ENCODE data around the gene BTG3. TPM values are rescaled to one million over a fixed set of nuclear protein-coding genes. Genes with fewer than 3 reads are reported as not detected.

BTG3 gene
- total and polyA plus RNA-seq, 7 donors = 1.7 to 6.4 (median 1.9) TPM

DNA sequence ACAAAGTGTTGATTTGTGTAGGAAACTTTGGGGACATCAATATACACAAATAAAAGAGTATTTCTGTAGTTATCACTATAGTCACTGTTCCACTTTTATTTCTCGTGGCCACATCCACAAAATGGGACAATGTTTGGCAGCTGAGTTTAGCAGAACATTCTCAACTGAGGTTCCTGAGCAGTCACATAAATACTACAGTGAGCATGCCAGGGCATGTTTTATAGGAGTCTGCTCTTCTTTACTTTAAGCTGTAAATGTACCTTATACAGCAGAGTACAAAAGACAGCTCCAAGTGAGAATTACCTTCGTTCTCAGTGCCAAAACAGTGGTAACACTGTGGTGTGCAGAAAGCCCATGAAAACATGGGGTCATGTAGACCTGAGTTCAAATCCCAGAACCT is 5.0 kb downstream of the BTG3 start:
- peaks cover 0 to 24% (median 9%) of the 10 kb centered on the region in 3 donors for H3K27me3 ChIP-seq (ENCODE audit: insufficient read depth in 3 of 3, low read length in 2 of 3)
- H3K36me3 ChIP-seq (ENCODE audit: insufficient read depth in 1 of 2, low read depth in 1 of 2) = peaks cover 0 to 6% of the 10 kb centered on the region in 2 donors
- 90 to 95% (median 94%) methylated on average over 2 of the region's 2 CpGs for WGBS, 3 donors
- ATAC-seq (no peak), DNase-seq (no peak)
- H3K4me1 ChIP-seq = no peaks in the 10 kb centered on the region
- intact Hi-C loops (cut with DNase I) = no loop called here
- no peak overlapping the region for H3K4me3 ChIP-seq
- no peak overlapping the region for H3K27ac ChIP-seq
- TF ChIP-seq, protein P1, sequence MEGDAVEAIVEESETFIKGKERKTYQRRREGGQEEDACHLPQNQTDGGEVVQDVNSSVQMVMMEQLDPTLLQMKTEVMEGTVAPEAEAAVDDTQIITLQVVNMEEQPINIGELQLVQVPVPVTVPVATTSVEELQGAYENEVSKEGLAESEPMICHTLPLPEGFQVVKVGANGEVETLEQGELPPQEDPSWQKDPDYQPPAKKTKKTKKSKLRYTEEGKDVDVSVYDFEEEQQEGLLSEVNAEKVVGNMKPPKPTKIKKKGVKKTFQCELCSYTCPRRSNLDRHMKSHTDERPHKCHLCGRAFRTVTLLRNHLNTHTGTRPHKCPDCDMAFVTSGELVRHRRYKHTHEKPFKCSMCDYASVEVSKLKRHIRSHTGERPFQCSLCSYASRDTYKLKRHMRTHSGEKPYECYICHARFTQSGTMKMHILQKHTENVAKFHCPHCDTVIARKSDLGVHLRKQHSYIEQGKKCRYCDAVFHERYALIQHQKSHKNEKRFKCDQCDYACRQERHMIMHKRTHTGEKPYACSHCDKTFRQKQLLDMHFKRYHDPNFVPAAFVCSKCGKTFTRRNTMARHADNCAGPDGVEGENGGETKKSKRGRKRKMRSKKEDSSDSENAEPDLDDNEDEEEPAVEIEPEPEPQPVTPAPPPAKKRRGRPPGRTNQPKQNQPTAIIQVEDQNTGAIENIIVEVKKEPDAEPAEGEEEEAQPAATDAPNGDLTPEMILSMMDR (IDR thresholded peaks at IDR 0.05) = no peak
- H3K9me3 ChIP-seq = no peaks in the 10 kb centered on the region

DNA sequence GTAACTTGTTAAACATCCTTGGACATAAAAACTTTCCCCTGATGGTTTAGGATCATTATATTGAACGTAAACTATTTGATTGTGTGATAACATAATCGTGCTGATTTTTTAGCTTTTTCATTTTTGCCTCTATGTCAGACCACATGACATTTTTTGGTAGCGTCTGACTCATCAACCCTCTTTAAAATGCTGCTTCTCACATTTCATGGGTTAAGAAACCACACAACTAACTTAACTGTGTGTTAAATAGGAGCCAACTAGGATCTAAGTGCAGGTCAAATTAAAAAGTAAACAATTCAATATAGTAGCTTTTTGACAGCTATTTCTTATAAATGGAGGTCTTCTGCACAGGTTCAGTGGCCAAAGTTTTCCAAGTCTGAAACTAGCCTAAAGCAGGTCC is 9.8 kb downstream of the BTG3 start:
- Histone ChIP-seq H3K4me3 (no peak overlapping the region), H3K27ac (no peak overlapping the region), H3K4me1 (no peaks in the 10 kb centered on the region), H3K36me3 (ENCODE audit: insufficient read depth in 1 of 2, low read depth in 1 of 2) (peaks cover 0 to 12% of the 10 kb centered on the region in 2 donors), H3K9me3 (no peaks in the 10 kb centered on the region), H3K27me3 (ENCODE audit: insufficient read depth in 3 of 3, low read length in 2 of 3) (no peaks in the 10 kb centered on the region)
- intact Hi-C loops (cut with DNase I) = no loop called here
- TF ChIP-seq, protein P1 (IDR thresholded peaks at IDR 0.05) = no peak
- 78 to 84% (median 81%) methylated on average over 3 of the region's 3 CpGs for WGBS, 3 donors
- ATAC-seq (no peak), DNase-seq (no peak)

DNA sequence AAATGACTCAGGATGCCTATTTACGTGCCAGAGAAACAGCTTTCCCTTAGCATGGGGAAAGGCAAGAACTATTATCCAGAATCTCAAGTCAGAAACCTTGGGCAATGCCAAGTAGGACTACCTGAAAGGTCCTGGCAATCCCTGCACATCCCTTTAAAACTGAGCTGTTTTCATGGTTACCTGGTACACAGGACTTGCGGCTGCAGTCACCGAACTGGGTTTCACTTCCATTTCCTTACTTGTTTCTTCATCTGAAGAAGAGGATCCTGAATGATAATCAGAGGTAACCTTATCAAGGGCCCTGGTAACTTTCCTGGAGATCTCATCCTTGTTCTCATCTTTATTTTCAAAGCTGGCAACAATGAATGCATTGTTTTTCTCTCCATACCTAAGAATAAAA is 14.3 kb downstream of the BTG3 start:
- no peaks in the 10 kb centered on the region for H3K4me1 ChIP-seq
- no peak overlapping the region for H3K27ac ChIP-seq
- peaks cover 0 to 17% of the 10 kb centered on the region in 2 donors for H3K36me3 ChIP-seq (ENCODE audit: insufficient read depth in 1 of 2, low read depth in 1 of 2)
- intact Hi-C loops (cut with DNase I) = no loop called here
- TF ChIP-seq, protein P1 (IDR thresholded peaks at IDR 0.05) = no peak
- 87 to 96% (median 90%) methylated on average over 3 of the region's 3 CpGs for WGBS, 3 donors
- DNase-seq (no peak), ATAC-seq (no peak)
- no peaks in the 10 kb centered on the region for H3K9me3 ChIP-seq
- H3K4me3 ChIP-seq = no peak overlapping the region
- H3K27me3 ChIP-seq (ENCODE audit: insufficient read depth in 3 of 3, low read length in 2 of 3) = no peaks in the 10 kb centered on the region

DNA sequence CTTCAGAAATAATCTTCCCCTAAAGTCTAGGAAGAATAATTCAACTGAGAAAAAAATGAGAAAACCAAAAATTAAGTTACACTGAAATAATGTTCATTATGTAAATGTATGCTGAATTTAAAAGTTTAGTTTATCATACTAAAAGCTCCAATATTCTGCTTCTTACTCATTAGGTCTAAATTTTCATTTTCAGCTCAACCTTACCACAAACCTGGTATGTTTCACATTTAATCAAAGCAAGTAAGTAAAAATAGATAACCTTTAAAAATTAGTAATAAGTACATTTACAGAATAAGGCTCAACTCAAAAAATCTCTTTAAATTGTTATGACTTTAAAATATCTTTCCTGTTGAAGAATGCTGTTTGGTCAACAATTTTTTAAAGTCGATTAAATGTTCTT is 15.0 kb downstream of the BTG3 start:
- DNase-seq (no peak), ATAC-seq (no peak)
- intact Hi-C loops (cut with DNase I) = no loop called here
- H3K9me3 ChIP-seq = no peaks in the 10 kb centered on the region
- H3K36me3 ChIP-seq (ENCODE audit: insufficient read depth in 1 of 2, low read depth in 1 of 2) = peaks cover 0 to 12% of the 10 kb centered on the region in 2 donors
- TF ChIP-seq, protein P1 (IDR thresholded peaks at IDR 0.05) = no peak
- H3K27ac ChIP-seq = no peak overlapping the region
- no peak overlapping the region for H3K4me3 ChIP-seq
- H3K27me3 ChIP-seq (ENCODE audit: insufficient read depth in 3 of 3, low read length in 2 of 3) = no peaks in the 10 kb centered on the region
- 80 to 92% (median 91%) methylated on average over 1 of the region's 1 CpG for WGBS, 3 donors
- H3K4me1 ChIP-seq = no peaks in the 10 kb centered on the region

DNA sequence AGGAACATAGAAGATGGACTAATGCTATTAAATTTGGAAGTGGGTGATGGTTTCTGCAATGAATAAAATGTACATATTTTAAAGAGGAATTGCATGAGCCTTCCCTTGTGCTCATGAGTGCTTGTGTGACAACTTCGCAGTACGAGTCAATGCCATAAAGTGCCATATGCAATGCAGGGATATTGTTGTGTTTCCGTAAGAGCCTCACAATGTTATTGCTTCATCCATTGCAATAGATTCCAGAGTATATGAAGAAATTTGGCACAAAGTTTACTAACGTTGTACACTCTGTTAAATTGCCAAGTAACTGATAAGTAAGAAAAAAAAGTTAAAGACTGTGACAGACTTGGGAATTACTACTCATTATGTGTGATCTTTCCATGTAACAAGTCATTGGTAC is 22.3 kb downstream of the BTG3 start:
- TF ChIP-seq, protein P1 (IDR thresholded peaks at IDR 0.05) = no peak
- intact Hi-C loops (cut with DNase I) = no loop called here
- 74 to 81% (median 78%) methylated on average over 4 of the region's 4 CpGs for WGBS, 3 donors

More for the DNA sequence above, 22.3 kb downstream of the BTG3 start:
- Histone ChIP-seq H3K27me3 (ENCODE audit: insufficient read depth in 3 of 3, low read length in 2 of 3) (no peaks in the 10 kb centered on the region), H3K36me3 (ENCODE audit: insufficient read depth in 1 of 2, low read depth in 1 of 2) (peaks cover 0 to 7% of the 10 kb centered on the region in 2 donors), H3K4me1 (no peaks in the 10 kb centered on the region), H3K4me3 (no peak overlapping the region), H3K27ac (no peak overlapping the region), H3K9me3 (no peaks in the 10 kb centered on the region)
- ATAC-seq = no peak
- DNase-seq = no peak
